HCEC 1CT (cell line): Measurements from ENCODE around the gene GTPBP4.

Source experiments
- DNase-seq: peaks from one replicate; pipeline ENCODE4 v3.0.0-alpha.2; 2017

The GTPBP4 gene

GRCh38 chr10:987870-988666 is at the start of gene GTPBP4:
GTPBP4 (plus strand) TSS chr10:988434; CDS start chr10:988480, 46 bp downstream.
- DNase-seq: peak; percentile 97

- no peak for DNase-seq
These were observed 49.1 kb upstream of the GTPBP4 start for GRCh38 chr10:938941-939678.

DNA sequence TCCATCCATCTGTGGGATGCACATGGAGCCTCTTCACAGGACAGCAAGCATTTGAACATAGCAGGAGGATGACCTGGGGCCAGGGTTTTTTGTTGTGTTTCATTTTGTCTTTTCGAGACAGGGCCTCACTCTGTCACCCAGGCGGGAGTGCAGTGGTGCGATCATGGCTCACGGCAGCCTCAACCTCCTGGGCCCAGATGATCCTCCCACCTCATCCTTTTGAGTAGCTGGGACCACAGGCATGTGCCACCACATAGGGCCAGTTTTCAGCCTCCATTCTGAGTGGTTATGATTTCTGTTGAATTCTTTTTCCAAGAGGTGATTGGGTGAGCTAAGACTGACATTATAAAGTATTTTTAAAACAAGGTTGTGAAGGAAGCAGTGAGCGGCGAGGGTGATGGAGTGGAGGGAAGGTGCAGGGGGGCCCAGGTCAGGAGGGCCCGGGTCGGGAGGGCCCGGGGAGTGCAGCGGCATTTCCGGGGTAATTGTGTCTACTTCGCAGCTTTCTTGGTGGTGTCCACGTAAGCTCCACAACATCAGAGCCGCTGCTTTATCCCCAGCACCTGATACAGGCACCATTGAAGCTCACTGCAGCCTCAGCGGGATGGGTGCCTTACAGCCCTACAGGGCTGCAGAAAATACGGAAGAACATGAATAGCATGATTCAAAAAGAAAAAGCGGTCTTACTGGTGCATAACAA is 44.8 kb upstream of the GTPBP4 start:
- no peak for DNase-seq

- DNase-seq: no peak
These were observed 44.0 kb upstream of the GTPBP4 start for GRCh38 chr10:944034-944831.

DNA sequence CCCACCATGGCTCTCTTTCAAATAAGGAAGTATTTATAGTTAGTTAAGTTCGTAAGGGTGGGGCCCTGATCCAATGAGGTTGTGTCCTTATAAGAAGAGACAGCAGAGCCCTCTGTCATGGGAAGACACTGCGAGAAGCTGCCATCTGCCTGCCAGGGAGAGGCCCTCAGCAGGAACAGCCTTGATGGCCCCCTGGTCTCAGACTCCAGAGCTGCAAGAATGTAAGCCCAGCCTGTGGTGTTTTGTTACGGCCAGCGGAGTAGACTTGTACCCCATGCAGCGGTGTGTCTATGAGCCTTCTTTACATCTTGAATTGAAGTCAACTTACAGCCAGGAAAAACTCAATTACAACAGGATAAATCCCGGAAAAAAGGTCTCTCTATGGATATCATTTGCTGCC is 42.5 kb upstream of the GTPBP4 start:
- DNase-seq: no peak

GRCh38 chr10:947051-947450 is 41.2 kb upstream of the GTPBP4 start:
- DNase-seq: no peak

- no peak for DNase-seq
These were observed 40.4 kb upstream of the GTPBP4 start for GRCh38 chr10:947881-948280.

DNA sequence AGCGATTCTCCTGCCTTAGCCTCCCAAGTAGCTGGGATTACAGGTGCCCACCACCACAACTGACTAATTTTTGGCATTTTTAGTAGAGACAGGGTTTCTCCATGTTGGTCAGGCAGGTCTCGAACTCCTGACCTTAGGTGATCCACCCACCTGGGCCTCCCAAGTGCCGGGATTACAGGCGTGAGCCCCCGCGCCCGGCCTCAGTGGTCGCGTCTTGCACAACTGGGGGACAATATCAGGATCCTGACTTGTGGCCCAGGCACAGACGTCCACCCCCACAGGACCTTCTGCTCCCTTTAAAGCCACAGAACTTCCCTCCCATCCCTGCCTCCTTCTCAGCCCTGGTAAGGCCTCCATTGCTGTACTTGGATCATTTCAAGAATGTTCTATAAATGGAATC is 39.9 kb upstream of the GTPBP4 start:
- no peak for DNase-seq

- DNase-seq: no peak
These were observed 38.8 kb upstream of the GTPBP4 start for GRCh38 chr10:949446-949845.

DNA sequence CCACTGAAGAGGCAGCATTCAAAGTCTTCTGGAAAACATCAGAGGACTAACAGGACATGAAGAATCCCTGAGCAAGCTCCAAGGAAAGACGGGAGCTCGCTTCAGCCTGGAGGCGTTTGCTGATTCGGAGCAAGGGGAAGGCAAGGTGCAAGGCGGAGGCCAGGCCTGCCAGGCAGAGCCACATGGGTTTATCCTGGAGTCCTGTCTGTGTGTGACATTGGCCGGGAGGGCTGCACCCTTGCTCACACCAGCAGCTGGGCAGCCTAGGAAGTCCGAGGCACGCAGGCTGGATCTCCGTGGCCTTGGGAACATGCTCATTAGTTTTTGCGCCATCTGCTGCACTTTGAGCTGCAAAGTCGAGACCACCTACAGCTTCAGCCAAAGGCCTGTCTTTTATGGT is 34.4 kb upstream of the GTPBP4 start:
- DNase-seq: no peak

DNA sequence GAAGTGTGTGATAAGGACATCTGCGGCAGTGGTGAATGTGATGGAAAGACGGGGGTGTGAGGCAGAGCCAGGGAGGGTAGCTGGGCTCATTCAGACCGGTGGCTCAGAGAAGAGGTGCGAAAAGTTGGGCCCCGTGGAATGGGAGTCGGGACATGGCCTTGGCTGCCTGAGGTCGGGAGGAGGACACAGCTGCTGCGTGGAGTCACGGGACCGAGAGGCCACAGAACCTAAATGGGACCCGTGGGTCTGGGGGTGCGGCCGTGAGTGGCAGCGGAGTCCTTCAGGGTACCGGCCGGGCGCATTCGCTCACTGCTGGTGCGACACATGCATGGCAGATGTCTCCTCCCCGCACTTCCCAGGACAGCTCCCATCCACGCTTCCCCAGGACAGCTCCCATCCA is 33.8 kb upstream of the GTPBP4 start:
- no peak for DNase-seq

- no peak for DNase-seq
These were observed 33.0 kb upstream of the GTPBP4 start for GRCh38 chr10:955127-955819.

- DNase-seq: no peak
These were observed 32.4 kb upstream of the GTPBP4 start for GRCh38 chr10:955820-956217.

- DNase-seq: no peak
These were observed 30.1 kb upstream of the GTPBP4 start for GRCh38 chr10:958106-958505.

GRCh38 chr10:958856-959255 is 29.4 kb upstream of the GTPBP4 start:
- DNase-seq: no peak

GRCh38 chr10:962342-962741 is 25.9 kb upstream of the GTPBP4 start:
- DNase-seq: no peak

DNA sequence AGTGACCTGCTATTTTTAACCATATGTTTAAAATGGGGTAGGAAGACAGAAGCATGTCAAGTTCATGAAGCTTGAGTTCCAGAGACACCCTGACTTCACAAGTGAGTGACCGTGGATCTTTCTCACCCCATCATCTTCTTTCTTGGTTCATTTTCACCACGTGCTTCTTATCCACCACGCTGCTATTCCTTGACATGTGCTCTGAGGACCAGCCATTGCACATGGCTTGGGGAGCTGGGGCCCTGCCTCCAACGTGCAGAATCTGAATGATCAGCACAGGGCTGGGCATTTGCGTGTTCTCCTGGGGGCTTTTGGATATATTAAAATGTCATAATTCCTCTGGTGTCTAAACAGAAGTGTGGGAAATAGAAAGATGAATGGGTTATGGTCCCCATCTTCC is 25.0 kb upstream of the GTPBP4 start:
- DNase-seq: no peak

DNA sequence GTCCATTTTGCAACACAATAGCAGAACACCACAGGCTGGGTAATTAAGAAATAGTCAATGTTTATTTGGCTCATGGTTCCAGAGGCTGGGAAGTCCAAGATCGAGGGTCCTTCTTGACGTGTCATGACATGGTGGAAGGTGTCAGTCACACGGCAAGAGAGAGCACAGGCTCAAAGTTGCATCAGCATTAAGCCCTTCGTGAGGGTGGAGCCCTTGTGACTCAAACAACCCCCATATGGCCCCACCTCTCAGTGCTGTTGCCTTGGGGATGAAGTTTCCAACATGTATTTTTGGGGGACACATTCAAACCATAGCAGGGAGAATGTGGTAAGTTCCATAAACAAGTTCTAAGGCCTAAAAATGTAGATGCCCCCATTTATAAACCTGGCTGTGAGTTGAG is 24.6 kb upstream of the GTPBP4 start:
- DNase-seq: no peak

DNA sequence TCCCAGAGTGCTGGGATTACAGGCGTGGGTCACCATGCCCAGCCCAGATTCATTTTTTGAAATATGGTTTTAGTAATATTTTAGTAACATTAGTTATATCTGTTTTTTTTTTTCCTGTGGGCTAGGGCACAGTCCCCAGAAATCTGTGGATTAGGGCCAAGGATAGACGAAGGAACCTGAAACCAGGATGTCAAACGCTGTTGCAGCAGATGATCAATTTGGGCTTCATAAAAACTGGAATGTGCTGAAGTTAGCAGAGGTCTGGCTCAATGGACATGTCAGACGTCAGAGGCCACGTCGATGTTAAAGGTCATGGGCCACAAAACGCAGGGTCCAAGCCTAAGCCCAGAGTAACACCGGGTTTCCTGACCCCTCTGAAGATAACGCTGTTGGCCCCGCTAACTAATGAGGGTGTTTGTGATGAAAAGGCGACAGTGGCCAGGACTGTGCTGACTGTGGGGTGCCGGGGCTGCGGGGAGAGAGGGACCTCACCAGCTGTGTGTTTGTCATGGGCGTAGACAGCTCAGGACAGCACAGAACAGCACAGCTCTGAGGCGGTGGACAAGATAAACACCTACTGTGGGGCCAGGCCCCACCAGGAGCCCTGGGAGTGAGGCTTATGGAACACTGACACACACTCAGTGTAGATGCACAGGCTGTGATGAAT is 23.8 kb upstream of the GTPBP4 start:
- DNase-seq: no peak

DNA sequence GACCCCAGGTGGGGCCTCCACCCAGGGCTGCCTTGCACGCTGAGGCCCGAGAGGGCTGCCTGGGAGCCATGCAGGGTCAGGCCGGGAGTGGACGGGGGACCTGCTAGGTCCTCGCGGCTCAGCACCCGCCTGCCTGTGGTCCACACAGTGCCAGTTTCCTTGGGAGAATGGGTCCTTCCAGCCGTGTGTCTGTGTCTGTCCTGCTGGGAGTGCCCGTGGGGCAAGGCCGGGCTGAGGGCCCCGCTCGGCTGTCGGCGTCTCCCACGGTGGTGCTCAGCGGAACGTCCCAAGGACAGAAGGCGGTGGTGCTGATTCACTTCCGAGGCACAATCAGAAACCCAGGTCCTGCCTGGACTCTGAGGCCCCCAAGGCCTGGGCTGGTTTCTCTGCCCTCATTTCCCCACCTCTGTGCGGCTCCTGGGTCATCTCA is 23.2 kb upstream of the GTPBP4 start:
- DNase-seq: no peak

- DNase-seq: no peak
These were observed 21.6 kb upstream of the GTPBP4 start for GRCh38 chr10:966466-967235.
